Stimulated activated CD8-positive, alpha-beta memory T cell treated with anti-CD3 and anti-CD28 coated beads, Interleukin-4, amount 100 ng/mL, for 1 hour (primary cell): ENCODE results near the gene TFPT.

ENCODE experiments used
- DNase-seq, 2 donors: peaks; one replicate each; pipeline ENCODE4 v3.0.0-alpha.2; 2020; ENCODE audit warnings: low read depth in 2 of 2, low spot score in 1 of 2

The TFPT gene

DNA sequence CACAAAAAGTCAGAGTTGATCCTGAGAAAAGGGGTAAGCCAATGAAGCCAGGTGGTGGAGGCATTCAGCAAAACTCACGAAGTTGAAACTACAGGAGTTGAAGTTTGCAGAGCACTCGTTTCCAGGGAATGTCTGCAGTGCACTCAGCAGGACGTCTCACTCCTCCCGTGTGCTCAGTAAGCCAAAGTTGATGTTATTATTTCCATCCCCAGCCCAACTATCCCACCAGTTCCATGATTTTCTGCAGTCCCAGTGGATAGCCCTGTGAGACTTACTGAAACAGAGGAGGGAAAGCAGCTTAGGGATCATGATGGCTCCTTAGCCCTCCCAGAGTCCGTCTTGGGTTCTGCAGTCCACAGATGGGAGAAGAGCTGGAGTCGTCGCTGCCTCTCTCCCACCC lies 34.4 kb downstream of the TFPT start, which contains the start of gene TARM1:
Gene TARM1, minus strand, starts transcription at position 334 of the 400 bp plus-strand sequence. Its CDS starts 25 bp downstream, at position 309.
- DNase-seq: no peak

GRCh38 chr19:54077334-54077733 lies 38.1 kb downstream of the TFPT start:
- no peak for DNase-seq

GRCh38 chr19:54074851-54075250 lies 40.6 kb downstream of the TFPT start:
- DNase-seq: no peak

GRCh38 chr19:54073829-54074228 lies 41.6 kb downstream of the TFPT start:
- DNase-seq: no peak

GRCh38 chr19:54069470-54069869 lies 46.0 kb downstream of the TFPT start:
- no peak for DNase-seq

DNA sequence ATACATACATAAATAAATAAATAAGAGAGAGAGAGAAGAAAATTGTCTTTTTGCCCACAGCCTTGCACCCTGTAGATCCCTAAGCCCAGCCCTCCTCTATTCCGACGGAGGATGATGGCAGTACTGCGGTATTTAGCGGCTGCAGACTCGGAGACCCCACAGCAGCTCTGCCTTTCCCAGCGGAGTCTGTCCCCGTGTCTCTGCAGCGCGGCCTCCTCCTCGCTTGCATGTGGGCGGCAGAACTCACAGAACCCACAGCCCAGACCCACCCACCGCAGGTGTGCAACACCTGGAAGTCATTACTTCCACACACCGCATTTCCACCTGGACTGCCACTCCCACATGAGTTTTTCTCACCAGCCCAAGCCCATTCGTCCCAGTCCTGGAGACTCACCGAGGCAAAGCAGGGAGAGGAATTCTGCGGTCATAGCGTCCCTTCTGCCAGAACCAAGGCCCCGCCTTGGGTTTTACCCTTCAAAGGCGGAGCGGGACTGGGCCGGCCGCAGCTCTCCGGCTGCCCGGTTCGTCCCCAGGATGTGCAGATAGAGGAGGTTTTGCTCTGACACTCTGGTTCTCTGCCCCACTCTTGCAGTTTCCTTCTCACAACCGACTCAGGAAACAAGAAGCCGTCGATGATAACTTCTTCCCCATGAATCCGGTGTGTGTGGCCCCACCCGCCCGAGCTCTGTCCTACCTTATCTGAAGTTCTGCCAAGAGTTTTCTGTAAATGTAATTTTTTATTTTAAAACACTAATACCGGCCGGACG lies 51.9 kb downstream of the TFPT start, which contains the start of gene VSTM1:
Gene VSTM1, minus strand, starts transcription at position 548 of the 767 bp plus-strand sequence. Its CDS starts 120 bp downstream, at position 428.
- no peak for DNase-seq

- no peak for DNase-seq
These were observed 52.8 kb downstream of the TFPT start for GRCh38 chr19:54062643-54063042.
